ENCODE data around the gene SLC7A7.
"Not testable (repeated sequence)": the region's sequence is repeated elsewhere in the genome, so short reads cannot be mapped to it uniquely, and the experiment has no call there.

Gene SLC7A7

GRCh38 chr14:22822016-22822570 is 6.9 kb upstream of the SLC7A7 start:
- in situ Hi-C loops (cut with MboI; ENCODE audit: low sequenced_read_pairs) = no loop called here

GRCh38 chr14:22821193-22822015 is 6.2 kb upstream of the SLC7A7 start:
- in situ Hi-C loops (cut with MboI; ENCODE audit: low sequenced_read_pairs) = no loop called here

GRCh38 chr14:22820731-22821130 is 5.5 kb upstream of the SLC7A7 start:
- in situ Hi-C loops (cut with MboI; ENCODE audit: low sequenced_read_pairs) = no loop called here

GRCh38 chr14:22819151-22819988 is 4.1 kb upstream of the SLC7A7 start:
- in situ Hi-C loops (cut with MboI; ENCODE audit: low sequenced_read_pairs) = no loop called here

GRCh38 chr14:22814373-22814772 is 862 bp downstream of the SLC7A7 start:
- in situ Hi-C loops (cut with MboI; ENCODE audit: low sequenced_read_pairs) = no loop called here

- in situ Hi-C loops (cut with MboI; ENCODE audit: low sequenced_read_pairs) = no loop called here
These were observed 2.1 kb downstream of the SLC7A7 start for GRCh38 chr14:22813145-22813544.

- in situ Hi-C loops (cut with MboI; ENCODE audit: low sequenced_read_pairs) = no loop called here
These were observed 2.5 kb downstream of the SLC7A7 start for GRCh38 chr14:22812744-22813143.

GRCh38 chr14:22811722-22812121 is 3.5 kb downstream of the SLC7A7 start:
- in situ Hi-C loops (cut with MboI; ENCODE audit: low sequenced_read_pairs) = no loop called here

GRCh38 chr14:22808388-22809209 is 6.6 kb downstream of the SLC7A7 start:
- in situ Hi-C loops (cut with MboI; ENCODE audit: low sequenced_read_pairs) = no loop called here

- in situ Hi-C loops (cut with MboI; ENCODE audit: low sequenced_read_pairs) = no loop called here
These were observed 7.7 kb downstream of the SLC7A7 start for GRCh38 chr14:22807432-22808087.

- in situ Hi-C loops (cut with MboI; ENCODE audit: low sequenced_read_pairs) = not testable (repeated sequence)
These were observed 10.0 kb downstream of the SLC7A7 start for GRCh38 chr14:22805235-22805634.

GRCh38 chr14:22803687-22803974 is 11.6 kb downstream of the SLC7A7 start:
- in situ Hi-C loops (cut with MboI; ENCODE audit: low sequenced_read_pairs) = no loop called here

GRCh38 chr14:22802860-22803686 is 12.2 kb downstream of the SLC7A7 start:
- in situ Hi-C loops (cut with MboI; ENCODE audit: low sequenced_read_pairs) = no loop called here

GRCh38 chr14:22801716-22802115 is 13.5 kb downstream of the SLC7A7 start:
- in situ Hi-C loops (cut with MboI; ENCODE audit: low sequenced_read_pairs) = no loop called here

GRCh38 chr14:22800346-22800745 is 14.9 kb downstream of the SLC7A7 start:
- in situ Hi-C loops (cut with MboI; ENCODE audit: low sequenced_read_pairs) = no loop called here

GRCh38 chr14:22798528-22798927 is 16.7 kb downstream of the SLC7A7 start:
- in situ Hi-C loops (cut with MboI; ENCODE audit: low sequenced_read_pairs) = no loop called here

- in situ Hi-C loops (cut with MboI; ENCODE audit: low sequenced_read_pairs) = no loop called here
These were observed 18.0 kb downstream of the SLC7A7 start for GRCh38 chr14:22797017-22797917.

- in situ Hi-C loops (cut with MboI; ENCODE audit: low sequenced_read_pairs) = no loop called here
These were observed 19.0 kb downstream of the SLC7A7 start for GRCh38 chr14:22796087-22796707.

Measured in hTERT RPE-1 (cell line).